Activated T-helper 17 cell treated with anti-CD3 and anti-CD28 coated beads, Interleukin-2, amount 50 U/mL, for 72 hours (primary cell): ENCODE data around the gene TEKT4. TPM values are rescaled to one million over a fixed set of nuclear protein-coding genes. Genes with fewer than 3 reads are reported as not detected.
"Not testable (repeated sequence)": the region's sequence is repeated elsewhere in the genome, so short reads cannot be mapped to it uniquely, and the experiment has no call there.

Source experiments
- ATAC-seq: fragments of 150-1000 bp; cut with Tn5 transposase; replicated peaks from 2 replicates; pipeline ENCODE4 v1.10.0; 2021; ENCODE audit warnings: mild to moderate bottlenecking, moderate library complexity
- H3K27ac Mint-ChIP-seq: one replicate; pipeline ENCODE4 v1.8.0; 2022; ENCODE audit warnings: mixed read lengths
- H3K27me3 Mint-ChIP-seq: one replicate; pipeline ENCODE4 v1.8.0; 2022; ENCODE audit warnings: mixed read lengths
- H3K36me3 Mint-ChIP-seq: one replicate; pipeline ENCODE4 v1.8.0; 2022; ENCODE audit warnings: low read depth, mild to moderate bottlenecking, mixed read lengths
- H3K4me1 Mint-ChIP-seq: one replicate; pipeline ENCODE4 v1.8.0; 2022; ENCODE audit warnings: mixed read lengths
- H3K4me3 Mint-ChIP-seq: one replicate; pipeline ENCODE4 v1.8.0; 2022; ENCODE audit warnings: mild to moderate bottlenecking, mixed read lengths
- H3K9me3 Mint-ChIP-seq: one replicate; pipeline ENCODE4 v1.8.0; 2022; ENCODE audit warnings: mixed read lengths
- total RNA-seq, 2 donors: library from RNA; stranded (reverse); gene quantifications; one replicate each; pipeline ENCODE4 v1.2.3, GENCODE V29; 2022

TEKT4 gene
- total RNA-seq, 2 donors from 2014 or later, result not detected

- H3K4me1 Mint-ChIP-seq, H3K4me3 Mint-ChIP-seq, ATAC-seq, H3K9me3 Mint-ChIP-seq, H3K27ac Mint-ChIP-seq, H3K36me3 Mint-ChIP-seq: not testable (repeated sequence)
- H3K27me3 Mint-ChIP-seq, result peaks cover 19% of the 10 kb centered on the region
Observed at GRCh38 chr2:94895273-94895672, 24.0 kb downstream of the TEKT4 start.

DNA sequence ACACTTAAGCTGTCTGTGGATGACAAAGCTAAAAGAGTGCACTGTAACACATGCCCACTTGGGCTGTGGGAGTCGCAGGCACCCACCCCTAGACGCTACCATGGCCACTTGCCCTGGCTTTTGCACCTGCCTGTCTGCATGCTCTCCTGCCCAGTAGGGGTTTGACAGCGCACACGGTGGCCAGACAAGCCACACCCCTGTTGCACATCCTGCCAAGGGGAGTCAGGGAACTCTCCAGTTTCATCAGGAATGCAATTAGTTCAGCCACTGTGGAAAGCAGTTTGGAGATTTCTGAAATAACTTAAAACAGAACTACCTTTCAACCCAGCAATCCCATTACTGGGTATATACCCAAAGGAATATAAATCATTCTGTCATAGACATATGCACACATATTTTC, 35.7 kb downstream of the TEKT4 start:
- H3K27me3 Mint-ChIP-seq, result peaks cover 23% of the 10 kb centered on the region
- not testable (repeated sequence) for H3K4me1 Mint-ChIP-seq, ATAC-seq, H3K4me3 Mint-ChIP-seq, H3K9me3 Mint-ChIP-seq, H3K27ac Mint-ChIP-seq, H3K36me3 Mint-ChIP-seq

DNA sequence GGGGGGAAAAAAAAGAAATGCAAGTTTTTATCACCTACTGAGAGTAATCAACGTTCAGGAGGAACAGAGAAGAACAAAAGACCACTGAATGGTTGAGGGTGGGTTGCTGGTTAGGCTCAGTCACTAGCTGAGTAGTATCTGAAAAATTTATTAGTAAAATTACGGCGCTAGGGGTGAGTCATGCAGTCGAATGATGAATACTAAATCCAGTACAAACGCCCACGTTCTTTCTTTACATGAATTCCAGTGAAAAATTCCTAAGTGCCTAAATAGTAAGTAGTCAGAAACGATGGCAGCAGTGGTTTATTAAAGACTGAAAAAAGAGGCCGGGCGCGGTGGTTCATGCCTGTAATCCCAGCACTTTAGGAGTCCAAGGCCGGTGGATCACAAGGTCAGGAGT, 52.0 kb downstream of the TEKT4 start:
- Mint-ChIP-seq H3K4me3 (no peak overlapping the region), H3K4me1 (no peaks in the 10 kb centered on the region), H3K36me3 (no peaks in the 10 kb centered on the region), H3K27me3 (peaks cover 27% of the 10 kb centered on the region), H3K9me3 (peaks cover 3% of the 10 kb centered on the region), H3K27ac (no peak overlapping the region)
- ATAC-seq, result no peak

DNA sequence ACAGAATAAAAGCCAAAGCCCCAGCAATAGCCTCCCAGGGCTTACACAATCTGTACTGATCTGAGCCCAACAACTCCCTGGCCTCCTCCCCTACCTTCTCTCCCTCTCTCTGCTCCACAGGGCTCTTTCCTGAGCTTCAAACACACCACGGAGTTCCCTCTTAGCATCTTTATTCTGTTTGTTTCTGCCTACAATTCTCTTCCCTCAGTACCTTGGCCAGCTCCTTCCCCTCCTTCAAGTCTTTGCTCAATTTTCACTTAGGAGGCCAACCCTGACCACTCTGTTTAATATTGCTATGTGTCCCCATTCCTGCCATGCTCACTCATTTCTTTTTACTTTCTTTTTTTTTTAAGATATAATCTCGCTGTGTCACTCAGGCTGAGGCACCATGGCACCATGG, 53.8 kb downstream of the TEKT4 start:
- H3K9me3 Mint-ChIP-seq, H3K4me3 Mint-ChIP-seq, ATAC-seq, H3K4me1 Mint-ChIP-seq, H3K27ac Mint-ChIP-seq, H3K36me3 Mint-ChIP-seq: not testable (repeated sequence)
- H3K27me3 Mint-ChIP-seq, result peaks cover 26% of the 10 kb centered on the region

Other genes starting within 250 kb of the TEKT4 start
- gene MAL, start 154.3 kb downstream of the TEKT4 start, total RNA-seq, result 10 to 100 TPM; 47.2 to 65.9 TPM